NOMO-1 (cell line): ENCODE results near the gene MACC1.

Source experiments
- DNase-seq, 2 experiments: peaks; one replicate each; lab custom pipeline; 2025; ENCODE audit not compliant: unreplicated experiment in 2 of 2; lab: John Stamatoyannopoulos, UW

The MACC1 gene, protein sequence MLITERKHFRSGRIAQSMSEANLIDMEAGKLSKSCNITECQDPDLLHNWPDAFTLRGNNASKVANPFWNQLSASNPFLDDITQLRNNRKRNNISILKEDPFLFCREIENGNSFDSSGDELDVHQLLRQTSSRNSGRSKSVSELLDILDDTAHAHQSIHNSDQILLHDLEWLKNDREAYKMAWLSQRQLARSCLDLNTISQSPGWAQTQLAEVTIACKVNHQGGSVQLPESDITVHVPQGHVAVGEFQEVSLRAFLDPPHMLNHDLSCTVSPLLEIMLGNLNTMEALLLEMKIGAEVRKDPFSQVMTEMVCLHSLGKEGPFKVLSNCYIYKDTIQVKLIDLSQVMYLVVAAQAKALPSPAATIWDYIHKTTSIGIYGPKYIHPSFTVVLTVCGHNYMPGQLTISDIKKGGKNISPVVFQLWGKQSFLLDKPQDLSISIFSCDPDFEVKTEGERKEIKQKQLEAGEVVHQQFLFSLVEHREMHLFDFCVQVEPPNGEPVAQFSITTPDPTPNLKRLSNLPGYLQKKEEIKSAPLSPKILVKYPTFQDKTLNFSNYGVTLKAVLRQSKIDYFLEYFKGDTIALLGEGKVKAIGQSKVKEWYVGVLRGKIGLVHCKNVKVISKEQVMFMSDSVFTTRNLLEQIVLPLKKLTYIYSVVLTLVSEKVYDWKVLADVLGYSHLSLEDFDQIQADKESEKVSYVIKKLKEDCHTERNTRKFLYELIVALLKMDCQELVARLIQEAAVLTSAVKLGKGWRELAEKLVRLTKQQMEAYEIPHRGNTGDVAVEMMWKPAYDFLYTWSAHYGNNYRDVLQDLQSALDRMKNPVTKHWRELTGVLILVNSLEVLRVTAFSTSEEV

DNA sequence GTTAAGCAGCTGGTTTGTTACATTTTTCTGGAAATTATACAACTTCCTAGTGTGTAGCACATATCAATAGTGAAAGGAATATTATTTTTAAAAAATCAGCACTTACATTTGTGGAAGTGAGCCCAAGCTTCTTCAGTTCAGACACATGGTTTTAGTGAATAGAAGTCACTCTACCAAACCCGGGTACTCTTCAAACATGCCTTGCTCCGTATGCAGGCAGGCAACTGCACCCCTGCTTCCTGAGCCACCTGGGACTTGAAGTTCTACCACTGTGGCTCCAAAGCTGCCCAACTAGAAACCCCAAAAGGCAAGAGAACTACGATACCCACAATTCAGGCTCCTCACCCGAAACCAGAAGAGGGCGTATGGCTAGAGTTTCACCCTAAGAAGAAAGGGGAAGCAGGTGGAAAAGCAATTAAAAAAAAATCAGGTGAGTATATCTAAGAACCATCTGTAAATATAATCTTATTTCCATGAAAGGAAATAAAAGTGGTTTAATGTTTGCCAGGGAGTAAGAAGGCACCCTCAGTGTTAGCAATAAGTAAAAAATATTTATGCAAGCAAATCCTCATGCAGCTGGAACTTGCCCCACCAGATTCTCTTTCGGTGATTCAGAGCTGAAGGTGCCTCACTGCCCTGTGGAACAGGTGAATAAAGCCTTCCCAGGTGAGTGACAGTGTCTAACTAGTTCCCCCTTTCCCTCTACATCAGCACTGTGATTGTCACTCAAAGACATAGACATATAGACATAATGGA is at the start of gene MACC1:
Gene MACC1 (minus strand): TSS at position 192 of the 756 bp plus-strand sequence. CDS start 55,522 bp downstream, outside the sequence.
- peak; percentile 35 to 54 for DNase-seq

DNA sequence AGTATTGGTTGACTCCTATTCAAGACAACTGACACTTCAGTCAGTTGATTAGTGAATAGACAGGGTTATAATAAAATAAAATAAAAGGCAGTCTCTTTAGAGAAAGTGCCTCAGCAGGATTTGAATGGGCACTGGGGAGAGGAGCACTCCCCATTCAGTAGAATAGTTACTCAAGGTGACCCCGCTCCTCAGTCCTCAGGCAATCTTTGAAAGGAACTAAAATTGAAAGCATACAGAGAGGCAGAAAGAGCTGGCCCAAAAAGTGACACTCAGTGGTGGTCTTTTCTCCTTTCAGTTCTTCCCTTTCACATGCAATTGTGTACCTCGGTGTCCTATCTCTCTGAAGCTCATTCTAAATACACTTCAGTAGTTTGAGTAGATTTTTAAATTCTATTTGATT is 47.4 kb upstream of the MACC1 start:
- no peak for DNase-seq

DNA sequence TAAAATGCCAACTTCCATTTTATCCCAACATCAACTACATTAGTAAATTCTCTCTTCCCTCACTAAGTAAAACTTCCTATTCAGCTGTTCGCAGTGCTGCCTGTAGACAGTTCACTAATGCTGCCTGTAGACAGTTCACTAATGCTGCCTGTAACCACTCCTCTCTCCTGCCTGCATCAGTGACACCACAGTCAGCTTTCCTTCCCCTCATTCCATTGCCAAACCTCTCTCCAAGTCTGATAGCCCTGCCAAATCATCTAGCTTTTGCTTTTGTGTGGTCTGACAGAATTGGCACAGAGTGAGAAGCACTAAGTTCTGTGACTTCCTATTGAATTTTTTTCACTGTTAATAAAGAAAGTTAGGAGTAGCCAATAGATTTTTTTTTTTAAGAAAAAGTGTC is 43.0 kb upstream of the MACC1 start:
- no peak for DNase-seq

DNA sequence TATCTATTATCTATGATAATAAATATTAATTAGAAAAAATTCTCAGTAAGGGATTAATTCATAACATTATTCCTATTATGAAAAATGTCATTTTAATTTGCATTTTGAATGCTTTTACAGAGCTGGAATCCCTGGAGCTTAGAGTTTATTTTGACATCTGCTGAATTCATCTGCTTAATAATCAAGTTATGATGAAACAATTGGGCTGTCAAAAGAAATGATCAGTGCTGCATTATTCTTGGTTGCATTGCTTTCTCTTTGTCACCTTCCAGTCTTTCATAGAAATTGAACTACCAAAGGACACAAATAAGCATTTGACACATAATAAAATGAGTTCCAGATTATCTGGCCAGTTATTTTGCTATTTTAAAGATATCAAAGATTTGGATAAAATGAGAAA is 40.0 kb upstream of the MACC1 start:
- no peak for DNase-seq

DNA sequence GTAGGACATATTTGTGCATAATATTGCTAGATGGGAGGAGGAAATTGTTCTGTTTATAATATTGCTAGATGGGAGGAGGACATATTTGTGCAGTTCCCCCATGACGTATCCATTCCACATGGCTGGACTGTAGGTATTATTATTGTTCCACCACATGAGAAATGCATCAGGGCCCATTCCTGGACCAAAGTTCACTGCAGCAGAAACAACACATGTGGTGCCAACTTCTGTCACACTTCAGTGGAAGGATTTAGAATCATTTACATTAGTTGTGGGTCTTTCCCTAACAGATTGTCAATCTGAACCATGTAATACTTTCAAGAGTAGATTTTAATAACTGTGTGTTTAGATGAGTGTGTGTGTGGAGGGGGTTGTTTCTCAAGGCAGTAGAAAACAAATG is 32.7 kb upstream of the MACC1 start:
- DNase-seq, result no peak

DNA sequence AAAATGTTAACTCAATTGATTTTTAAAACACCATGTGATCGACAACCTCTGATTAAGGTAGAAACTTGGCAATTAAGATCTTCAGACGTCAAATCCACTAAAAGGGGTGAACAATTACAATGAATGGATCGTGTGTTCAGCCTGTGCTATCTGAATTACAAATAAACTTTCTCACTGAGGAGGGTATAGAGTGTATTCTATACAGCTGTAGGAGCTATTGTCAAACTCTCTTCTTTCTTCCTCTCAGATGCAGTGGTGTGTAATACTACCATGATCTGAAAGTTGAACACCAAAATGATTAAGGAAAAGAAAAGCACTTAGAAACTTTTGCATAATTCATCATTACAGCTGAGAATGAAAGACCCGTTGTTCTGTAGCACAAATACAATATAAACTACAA is 32.2 kb upstream of the MACC1 start:
- no peak for DNase-seq

DNA sequence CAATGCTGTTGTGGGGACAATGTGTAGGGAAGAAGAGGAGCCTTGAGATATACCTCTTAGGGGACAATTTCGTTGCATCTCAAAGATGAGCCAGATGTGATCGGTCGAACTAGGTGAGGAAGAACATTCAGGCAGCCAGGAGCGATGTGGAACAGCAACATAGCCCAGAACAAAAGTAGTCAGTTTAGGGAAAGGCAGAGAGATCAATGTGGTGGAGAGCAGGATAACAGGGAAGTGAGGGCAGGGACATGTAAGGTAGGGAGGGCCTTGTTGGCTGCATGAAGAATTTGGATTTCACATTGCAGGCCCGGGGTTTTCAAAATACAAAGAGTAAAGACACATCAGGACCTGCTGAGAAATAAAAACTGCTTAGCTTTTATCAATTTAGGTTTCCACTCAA is 29.1 kb upstream of the MACC1 start:
- no peak for DNase-seq

DNA sequence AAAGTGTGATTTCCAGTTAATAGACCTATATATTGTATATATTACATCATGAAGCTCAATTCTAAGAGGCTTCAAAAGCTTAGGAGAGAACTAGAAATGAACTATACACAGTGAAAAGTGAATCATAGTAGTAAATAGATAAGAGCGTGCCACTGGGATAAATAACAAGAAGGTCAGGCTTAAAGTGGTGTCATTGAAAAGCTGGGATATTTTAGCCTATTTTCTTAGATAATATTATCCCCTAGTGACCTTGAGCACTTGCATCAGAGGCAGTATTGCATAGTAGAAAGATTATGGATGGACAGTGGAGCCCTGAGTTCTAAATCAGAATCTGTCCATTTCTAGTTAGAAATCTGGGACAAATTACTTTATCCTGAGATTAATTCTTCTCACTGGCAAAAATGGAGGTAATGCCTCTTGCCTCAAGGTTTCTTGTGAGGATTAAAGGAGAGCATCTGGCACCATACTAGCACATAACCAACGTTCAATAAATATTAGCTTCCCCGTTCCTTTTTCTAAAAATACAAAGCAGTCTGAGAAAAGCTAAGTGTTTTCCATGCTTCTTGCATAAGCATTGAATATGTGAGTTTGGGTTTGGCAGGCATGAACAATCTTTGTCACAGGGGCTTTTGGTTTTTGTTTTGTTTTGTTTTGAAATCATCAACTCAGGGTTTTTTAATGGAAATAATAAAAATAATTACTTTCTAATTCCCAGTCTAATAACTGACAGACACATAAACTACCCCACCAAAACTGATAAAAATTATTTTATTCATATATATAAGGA is 27.3 kb upstream of the MACC1 start:
- DNase-seq, result peak in 1 of 2 experiments; percentile 4

DNA sequence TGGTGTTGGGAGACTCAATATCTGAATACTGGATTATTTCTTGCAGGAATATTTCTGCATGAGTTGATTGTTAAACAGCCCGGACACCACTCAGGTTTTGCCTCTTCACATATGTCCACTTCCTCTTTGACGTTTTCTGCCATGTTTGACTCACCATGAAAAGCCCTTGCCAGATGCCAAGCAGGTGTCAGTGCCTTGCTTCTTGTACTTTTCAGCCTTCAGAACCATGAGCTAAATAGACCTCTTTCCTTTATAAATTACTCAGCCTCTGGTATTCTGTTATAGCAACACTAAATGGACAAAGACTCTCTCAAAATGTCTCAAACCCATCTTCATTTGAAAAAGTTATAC is 24.7 kb upstream of the MACC1 start:
- DNase-seq, result no peak

DNA sequence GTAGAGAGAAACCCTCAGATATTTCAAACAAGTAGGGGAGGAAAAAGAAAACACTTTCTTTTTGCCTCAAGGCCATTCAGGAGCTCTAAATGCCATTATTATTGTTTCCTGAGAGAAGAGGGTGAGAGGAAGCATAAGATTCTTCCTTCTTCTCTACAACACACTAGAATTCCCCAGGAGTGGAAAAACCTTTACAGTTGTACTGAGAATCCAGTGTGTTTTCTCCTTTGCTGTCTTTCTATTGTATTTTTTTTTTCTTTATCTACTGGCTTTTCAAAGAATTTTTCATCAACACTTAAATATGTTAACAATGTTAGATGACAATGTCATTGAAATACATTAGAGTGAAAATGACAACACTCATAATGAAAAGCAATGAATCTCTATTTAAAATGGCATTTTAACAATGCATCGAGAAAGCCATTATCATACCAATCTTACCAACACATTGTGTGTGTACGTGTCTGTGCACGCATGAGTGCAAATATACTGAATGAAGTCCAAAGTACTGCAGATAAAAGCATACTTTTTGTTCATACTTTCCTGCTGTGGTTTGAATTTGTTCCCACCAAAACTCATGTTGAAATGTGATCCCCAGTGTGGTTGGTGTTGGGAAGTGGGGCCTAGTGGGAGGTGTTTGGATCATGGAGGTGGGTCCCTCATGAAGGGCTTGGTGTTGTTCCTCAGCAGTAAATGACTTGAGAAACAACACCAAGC is 24.2 kb upstream of the MACC1 start:
- no peak for DNase-seq

DNA sequence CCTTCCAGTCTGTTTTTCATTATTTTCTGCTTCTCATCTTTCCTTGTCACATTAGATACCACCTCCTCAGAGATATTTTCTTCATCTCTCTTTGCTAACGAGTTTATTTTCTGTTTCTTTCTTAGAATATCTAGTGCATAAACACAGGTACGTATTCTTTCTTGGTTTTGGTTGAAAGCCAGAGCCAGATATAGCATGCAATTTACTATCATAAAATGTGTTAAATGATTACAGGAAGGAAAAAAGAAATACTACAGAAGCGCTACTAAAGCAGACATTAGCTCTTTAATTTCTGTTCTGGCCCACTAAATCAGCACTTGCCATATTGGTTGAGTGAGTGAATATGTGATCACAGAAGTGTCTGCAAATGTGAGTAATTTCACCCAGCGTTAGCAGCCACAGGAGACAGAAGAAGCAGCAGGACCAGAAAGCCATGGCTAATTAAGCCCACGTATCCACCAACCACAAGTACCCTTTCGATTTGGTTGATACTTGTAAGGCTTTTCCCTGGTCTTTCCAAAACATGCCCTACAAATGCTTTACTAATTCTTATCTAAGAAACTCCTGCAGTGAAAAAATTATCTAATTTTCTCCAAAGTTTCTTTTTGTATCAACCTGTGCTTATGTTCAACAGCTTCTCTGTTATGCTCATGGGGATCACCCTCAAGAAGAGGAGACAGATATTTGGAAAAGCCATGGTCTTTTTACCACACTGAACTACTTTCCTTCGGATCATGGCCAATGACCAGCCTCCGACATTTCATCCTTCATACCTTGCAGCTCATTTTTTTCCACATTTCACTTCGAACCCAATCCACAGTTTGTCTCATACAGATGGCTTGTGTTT is 23.1 kb upstream of the MACC1 start:
- no peak for DNase-seq

DNA sequence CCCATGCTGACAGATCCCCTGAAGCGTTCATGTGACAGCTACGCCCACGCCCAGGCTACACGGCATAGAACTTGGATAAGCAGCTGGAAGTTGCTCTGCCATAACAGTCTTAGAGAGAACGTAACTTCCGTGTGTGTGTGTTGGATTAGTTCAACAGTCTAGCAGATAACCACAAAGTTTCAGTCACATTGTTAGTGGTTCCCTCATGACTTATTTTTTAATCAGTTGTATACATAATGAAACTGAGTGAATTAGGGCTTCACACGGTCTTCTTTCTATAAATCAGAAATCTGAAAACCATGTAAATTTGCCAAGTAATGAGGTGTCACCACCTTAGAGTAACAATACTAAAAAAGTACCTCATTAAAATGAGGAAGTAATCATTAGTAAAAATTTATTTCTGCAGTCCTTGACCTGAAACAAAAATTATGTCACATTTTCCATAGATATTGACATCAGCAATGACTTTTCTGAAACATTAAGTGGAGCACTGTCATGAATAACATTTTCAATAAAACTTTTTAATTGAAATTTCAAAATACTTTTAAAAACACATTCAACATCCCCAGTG is 21.7 kb upstream of the MACC1 start:
- DNase-seq, result peak; percentile 36 to 83

DNA sequence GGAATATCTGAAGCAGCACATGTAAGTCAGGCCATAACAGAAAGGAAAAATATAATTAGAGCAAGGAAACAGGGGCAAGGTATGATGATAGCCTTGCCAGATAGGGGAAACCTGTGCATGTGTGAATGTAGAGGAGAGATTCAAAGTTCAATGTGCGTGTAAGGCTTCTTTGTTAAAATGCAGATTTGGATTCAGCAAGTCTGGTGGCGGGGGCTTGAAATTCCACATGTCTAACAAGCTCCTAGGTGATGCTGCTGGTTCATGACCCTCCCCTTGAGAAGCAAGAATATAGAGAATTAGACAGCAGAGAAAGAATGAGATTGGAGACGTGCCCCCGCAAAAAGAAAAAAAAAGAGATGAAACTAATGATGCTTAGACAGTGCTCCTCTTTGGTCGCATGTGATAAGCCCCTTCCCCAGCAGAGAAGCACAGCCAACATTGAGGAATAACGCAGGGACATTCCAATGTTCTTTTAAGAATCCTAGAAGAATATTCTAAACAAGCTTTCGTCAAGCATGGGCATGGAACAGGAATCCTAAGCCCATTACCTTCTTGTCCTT is 21.1 kb upstream of the MACC1 start:
- DNase-seq, result no peak

DNA sequence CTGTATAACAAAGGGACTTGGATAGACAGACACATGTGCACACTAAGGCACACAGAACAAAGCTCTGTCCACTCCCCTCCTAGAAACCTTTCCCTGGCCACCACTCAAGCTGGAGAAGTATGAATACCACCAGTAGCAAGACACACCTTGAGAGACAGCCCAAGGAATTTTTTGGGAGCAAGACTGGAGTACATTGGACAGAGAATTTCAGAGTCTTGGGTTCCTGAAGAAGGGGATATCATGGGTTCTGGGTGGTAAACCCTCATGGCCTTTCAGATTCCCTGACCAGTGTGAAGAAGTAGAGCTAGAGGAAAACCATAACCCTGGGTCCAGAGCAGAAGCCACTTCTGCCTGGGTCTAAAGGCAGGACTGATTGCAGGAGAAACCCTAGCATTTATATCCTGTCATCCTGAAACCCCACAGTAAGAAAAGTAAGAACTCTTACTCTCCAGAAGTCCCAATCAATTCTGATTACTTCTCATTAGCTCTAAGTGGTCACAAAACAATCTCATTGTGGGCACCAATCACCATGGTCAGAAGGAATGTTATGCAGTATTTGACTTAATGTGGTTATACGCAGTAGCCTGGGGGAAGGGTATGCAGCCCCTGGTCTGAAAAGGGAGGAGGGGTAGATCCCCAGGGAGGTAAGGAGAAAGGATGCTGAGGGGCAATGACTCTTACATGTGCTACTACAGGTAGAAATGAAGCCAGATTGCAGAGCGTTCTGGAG is 20.4 kb upstream of the MACC1 start:
- no peak for DNase-seq

DNA sequence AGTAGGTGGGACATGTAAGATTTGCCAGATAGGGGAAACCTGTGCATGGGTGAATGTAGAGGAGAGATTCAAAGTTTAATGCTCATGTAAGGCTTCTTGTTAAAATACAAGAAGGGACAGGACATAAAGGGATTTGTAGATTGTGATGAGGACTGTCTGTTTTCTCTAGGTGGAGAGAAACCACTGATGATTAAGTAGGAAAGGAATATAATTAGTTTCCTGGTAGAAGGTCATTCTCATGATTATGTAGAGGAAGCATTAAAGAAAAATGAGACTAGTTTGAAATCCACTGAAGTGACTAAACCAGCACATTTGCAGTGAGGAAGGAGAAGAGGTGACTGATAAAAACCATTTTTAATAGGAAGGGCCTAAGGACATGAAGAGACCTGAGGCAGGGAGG is 19.6 kb upstream of the MACC1 start:
- DNase-seq, result no peak

DNA sequence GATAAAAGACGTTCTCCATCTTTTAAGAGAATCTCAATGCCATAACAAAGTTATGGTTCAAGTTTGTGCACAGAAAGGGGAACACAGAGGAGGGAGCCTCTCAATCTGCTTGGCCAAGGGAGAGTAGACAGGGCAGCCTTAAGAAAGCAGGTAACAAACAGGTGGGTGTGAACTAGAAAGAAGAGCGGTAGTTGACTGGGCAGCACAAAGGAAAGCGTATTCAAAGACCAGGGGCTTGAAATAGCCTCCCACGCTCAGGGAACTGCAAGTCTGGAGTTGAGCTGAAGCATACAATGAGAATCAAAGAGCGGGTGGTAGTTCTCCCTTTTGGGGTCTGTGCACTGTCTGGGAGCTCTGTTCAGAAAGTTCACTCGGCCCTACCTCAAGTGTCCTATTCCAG is 18.9 kb upstream of the MACC1 start:
- DNase-seq, result no peak

DNA sequence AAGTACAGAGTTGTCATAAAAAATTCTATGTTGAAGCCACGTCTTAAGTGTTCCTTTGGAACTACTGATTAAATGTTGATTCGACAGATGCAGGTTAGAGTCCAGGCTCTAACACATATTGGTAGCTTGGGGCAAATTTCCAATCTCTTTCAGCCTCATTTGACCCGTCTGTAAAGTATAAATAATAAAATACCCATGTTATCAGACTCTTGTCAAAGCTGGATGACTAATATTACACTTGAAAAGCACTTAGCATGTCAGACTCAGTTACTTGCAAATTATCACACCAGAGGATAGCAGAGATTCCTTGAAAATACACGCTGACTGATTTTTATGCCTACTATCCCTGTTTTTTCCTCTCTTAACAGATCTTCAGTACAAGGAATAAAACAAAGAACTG is 18.1 kb upstream of the MACC1 start:
- no peak for DNase-seq

DNA sequence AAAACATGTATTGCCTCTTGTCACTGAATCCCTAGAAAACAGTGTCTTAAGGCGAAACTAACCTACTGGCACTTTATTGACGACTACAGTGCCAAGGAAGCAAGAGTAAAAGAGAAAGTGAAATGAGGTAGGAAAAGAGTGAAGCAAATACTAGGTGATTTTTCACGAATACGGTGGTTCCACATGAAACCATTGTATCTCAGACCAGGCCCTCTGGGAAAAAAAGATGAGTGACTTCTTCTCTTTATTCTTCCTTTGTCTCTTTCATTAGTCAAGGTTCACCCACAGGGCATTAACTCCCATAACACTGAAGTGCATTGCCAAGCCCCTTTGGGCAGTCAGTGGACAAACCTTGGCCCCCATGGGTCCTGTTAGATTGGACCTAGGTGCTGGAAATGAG is 16.2 kb upstream of the MACC1 start:
- DNase-seq, result no peak
